Measurements from ENCODE around the gene PPP6R1.

Gene PPP6R1

DNA sequence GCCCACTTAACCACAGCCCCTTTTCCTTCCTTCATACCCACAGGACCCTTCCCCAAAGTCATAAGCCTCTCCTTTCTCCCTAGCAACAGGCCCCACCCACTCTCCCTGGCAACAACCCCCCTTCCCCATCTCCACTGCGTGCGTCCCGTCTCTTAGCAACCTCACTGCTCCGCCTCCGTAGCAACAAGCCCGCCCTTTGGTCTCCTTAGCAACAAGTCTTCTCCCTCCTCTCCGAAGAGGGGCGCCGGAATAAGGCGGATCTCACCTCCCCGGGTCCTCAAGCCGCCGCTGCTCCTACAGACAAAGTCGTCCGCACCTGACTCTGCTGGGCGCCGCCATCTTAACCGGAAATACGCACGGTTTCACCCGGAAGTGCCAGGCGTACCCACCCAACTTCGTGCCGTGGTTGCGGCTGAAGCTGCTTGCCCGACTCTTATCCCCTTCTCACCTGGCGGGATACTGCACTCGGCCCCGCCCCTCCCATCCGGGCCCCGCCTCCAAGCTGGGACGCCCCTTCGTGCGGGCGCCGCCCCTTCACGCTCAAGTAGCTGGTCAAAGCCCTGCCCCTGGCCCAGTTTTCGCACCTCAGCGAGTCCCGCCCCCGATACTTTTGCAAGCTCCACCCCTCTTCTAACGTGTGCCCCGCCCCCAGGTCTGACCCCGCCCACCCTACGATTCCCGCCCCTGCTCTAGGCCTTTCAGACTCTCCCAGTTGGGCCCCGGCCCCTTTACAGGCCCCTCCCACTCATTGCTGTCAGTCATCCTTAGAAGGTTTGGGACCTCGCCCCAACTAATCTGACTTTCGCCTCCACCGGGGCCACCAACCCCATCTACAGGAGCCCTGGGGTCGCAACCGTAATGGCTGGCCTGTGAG lies 21.2 kb upstream of the PPP6R1 start, which contains the start of gene HSPBP1:
HSPBP1 (minus strand) TSS at position 341 of the 874 bp plus-strand sequence. CDS start 502 bp downstream, outside the sequence.
- peak; percentile 89 for DNase-seq

DNA sequence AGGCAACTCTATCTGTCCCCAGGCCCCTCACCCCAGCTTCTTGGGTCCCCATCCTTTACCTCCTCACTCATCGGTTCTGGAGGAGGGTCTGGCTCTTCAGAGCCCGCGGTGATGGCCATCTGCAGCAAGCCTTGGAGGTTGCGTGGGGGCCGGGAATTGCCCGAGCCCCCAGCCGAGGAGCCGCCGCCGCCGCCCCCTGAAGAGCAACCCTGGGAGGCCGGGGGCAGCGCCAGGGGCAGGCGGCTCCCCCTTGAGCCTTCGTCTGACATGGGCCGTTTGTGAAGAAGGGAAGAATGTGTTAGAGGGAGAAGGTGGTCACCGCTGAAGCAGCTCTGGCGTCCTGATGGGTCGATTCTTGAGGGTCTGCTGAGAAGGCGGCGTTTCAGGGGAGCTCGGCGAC lies 20.5 kb upstream of the PPP6R1 start:
- DNase-seq, result no peak

DNA sequence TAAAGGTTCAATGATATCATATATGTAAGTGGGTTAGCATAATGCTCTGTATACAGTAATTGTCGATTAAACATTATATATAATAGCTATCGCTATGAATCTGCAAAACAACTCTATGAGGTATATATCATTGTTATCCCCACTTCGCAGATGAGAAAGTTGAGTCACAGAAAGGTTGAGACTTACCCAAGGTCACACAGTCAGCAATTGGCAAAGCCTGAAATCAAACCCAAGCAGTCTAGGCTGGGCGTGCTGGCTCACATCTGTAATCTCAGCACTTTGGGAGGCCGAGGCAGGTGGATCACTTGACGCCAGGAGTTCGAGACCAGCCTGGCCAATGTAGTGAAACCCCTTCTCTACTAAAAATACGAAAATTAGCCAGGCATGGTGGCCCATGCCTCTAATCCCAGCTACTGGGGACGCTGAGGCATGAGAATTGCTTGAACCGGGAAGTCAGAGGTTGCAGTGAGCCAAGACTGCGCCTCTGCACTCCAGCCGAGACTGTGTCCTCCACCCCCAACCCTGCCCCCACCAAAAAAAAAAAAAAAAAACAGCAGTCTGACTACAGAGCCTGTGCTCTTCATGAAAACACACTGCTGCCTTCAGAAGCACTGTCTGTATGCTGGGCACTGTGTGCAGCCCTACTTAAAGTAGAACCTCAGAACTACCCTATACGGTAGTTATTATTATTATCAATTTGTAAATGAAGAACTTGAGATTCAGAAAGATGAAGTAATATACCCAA lies 19.7 kb upstream of the PPP6R1 start:
- DNase-seq, result no peak

DNA sequence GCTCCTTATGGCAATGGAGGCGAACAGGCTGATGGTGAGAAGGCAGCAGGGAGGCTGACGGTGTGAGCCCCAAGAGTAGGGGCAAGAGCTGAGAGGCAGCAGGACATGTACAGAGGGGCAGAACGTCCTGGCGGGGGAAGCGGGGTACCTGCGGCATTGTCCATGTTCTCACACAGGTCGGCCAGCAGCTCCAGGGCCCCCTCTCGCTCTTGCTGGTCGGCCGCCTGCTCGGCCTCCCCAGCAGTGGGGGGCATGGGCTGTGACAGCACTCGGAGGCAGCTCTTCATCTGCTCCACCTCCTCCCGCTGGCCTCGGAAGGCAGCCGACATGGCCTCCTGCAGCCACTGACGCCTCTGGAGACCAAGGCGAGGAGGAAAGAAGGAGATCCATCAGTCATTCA lies 18.7 kb upstream of the PPP6R1 start:
- DNase-seq, result no peak

- no peak for DNase-seq
Observed at GRCh38 chr19:55276720-55277430, 18.1 kb upstream of the PPP6R1 start.

DNA sequence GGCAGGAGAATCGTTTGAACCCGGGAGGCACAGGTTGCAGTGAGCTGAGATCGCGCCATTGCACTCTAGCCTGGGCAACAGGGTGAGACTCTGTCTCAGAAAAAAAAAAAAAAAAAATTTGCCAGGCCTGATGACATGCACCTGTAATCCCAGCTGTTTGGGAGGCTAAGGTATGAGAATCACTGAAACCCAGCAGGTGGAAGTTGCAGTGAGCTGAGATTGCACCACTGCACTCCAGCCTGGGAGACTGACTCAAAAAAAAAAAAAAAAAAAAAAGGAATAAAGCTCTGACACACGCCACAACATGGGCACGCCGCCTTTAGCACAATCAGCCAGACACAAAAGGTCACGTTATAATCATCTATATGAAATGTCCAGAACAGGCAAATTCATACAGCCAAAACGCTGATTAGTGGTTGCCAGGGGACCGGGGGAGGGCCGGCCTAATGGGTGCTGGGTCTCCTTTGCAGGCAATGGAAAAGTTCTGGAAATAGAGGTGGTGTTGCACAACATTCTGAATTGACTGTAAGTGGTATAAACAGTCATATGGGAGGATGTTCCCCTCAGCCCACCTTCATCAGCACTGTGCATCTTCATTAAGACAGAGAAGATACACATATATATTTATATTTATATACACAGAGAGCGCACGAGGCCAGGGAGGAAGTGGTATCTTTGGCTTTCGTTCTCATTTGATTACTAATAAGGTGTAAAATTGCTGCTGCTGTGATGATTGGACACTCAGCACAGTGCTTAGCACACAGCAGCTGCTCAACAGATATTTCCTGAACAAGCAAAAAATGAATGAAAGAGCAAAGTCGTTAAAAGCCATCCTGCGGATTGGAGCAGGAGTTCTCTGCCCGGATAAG lies 17.3 kb upstream of the PPP6R1 start:
- DNase-seq, result no peak

GRCh38 chr19:55273978-55274707 lies 15.3 kb upstream of the PPP6R1 start:
- peak; percentile 4 for DNase-seq

DNA sequence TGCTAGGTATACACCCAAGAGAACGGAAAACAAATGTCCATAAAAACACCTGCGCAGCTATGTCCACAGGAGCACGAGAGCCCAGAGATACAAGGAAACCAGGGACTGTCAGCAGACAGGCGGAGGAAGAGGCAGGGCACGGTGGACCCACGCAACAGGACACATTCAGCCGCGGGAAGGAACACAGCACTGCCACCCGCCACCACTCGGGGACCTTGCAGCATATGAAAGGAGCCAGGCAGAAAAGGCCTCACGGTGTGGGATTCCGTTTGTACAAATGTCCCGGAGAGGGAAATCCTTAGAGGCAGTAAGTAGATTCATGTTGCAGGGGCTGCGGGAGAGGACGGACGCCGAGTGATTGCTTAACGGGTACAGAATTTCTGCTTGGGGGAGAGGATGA lies 13.3 kb upstream of the PPP6R1 start:
- no peak for DNase-seq

DNA sequence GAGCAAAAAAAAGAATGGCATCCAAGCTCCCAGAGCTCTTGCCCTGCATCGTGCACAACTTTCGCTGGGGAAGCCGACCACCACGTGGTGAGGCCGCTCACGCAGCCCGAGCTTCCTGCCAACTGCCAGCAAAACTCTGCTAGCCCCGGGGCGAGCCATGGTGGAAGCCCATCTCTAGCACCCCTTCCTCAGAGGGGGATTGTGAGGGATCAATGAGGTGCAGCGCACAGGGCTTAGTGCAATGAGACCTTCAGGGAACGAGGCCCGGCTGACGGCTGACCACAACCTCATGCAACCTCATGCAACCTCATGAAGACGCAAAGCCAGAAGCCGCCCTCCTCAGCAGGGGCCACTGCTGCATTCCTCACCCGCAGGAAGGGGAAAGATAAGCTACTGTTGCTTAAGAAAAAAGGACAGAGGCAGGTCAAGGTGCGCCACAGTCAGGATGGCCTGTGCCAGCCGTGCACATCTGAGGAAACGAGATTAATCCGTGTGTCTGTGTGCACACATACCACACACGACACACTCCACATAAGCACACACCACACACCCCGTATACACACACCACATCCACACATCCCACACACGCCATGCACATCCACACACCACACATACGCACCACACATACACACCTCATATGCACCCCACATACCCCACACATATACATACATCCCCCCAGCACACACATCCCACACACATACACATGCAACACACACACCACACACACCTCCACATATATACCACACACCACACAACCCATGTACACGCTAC lies 11.5 kb upstream of the PPP6R1 start:
- DNase-seq, result no peak

DNA sequence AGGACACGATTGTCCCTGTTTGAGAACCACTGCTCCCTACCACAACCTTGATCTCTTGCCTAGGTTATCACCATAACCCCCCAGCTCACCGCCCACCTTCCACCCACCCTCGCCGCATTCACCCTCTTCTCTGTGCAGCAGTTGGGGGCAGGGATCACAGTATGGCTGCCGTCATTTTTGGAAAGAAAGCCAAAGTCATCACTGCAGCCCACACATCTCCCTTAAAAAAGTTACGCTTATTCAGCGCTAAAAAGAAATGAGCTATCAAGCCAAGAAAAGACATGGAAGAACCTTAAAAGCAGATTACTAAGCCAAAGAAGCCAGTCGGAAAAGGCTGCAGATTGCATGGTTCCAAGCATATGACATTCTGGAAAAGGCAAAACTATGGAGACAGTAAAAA lies 10.5 kb upstream of the PPP6R1 start:
- no peak for DNase-seq

- DNase-seq, result no peak
Observed at GRCh38 chr19:55266840-55267239, 8.0 kb upstream of the PPP6R1 start.

GRCh38 chr19:55266404-55266803 lies 7.6 kb upstream of the PPP6R1 start:
- no peak for DNase-seq

GRCh38 chr19:55265723-55266386 lies 7.0 kb upstream of the PPP6R1 start:
- DNase-seq, result no peak

DNA sequence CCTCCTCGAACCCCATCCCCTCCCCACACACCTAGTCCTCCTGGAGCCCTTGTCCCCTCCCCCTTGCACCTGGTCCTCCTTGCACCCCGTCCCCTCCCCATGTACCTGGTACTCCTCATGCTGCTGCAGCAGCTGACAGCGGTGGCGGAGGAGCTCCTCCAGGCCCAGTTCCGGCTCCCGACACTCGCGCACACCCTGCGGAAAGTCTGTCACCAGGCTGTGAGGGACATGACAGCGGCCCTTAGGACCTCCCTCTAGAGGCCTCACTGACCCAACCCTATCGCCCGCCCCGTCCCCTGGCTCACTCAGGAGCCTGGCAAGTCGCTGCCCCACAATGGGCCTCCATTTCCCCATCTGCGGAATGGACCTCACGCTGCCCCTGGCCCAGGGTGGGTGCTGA lies 6.4 kb upstream of the PPP6R1 start:
- DNase-seq, result no peak

DNA sequence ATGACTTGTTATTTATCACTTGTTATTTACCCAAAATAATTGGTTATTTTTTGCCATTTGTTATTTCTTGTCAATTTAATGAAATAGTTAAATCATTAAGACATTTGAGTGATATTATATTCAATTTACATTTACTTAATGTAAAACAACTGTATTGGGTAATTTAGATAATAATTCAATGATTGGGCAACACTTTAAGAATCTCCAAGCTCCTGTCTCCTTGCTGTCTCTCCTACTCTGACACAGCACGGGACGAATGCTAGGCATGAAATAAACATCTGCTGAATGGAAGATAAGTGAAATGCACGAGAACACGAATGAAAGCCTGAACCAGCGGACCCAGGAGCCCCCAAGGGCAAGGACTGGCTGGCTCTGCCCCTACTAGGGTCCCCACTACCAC lies 5.7 kb upstream of the PPP6R1 start:
- no peak for DNase-seq

DNA sequence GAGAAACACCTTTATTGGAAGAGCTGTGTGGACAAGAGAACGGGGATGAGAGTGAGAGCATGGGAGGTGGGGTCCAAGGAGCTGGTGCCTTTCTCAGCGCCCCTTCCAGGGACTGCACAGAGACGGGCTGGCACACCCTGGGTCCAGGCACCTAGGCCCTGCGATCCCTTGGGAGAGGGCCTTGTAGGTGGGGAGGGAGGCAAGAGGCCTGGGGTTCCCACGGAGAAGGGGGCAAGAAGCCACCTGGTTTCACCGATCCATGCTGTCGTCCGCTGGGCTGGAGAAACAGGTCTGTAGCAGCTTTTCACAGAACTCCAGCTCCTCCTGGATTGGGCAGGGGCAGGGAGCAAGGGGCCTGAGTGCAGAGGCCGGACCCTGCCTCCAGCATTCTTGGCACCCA lies 3.5 kb upstream of the PPP6R1 start:
- DNase-seq, result no peak

GRCh38 chr19:55261671-55262126 lies 2.9 kb upstream of the PPP6R1 start:
- DNase-seq, result no peak

DNA sequence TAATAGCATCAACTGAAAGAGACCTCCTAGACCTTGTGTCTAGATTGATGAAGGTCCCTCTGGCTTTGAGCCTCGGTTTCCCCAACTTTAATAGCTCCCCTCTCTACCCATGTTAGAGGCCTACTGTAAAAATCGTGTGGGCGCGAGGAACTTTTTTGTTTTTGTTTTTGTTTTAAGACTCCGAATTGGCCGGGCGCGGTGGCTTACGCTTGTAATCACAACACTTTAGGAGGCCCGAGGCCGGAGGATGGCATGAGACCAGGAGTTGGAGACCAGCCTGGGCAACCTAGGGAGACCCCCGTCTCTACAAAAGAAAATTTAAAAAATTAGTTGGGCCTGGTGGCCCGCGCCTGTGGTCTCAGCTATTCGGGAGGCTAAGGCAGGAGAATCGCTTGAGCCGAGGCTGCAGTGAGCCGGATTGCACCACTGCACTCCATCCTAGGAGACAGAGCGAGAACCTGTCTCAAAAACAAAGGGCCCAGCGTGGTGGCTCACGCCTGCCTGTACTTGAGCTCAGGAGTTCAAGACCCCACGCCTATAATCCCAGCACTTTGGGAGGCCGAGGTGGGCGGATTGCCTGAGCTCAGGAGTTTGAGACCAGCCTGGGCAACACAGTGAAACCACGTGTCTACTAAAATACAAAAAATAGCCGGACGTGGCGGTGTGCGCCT lies 858 bp upstream of the PPP6R1 start:
- DNase-seq, result no peak

- DNase-seq, result no peak
Observed at GRCh38 chr19:55258476-55258827, 365 bp downstream of the PPP6R1 start.
